Stimulated activated CD8-positive, alpha-beta memory T cell treated with anti-CD3 and anti-CD28 coated beads, Interleukin-15, amount 100 ng/mL, for 1 hour (primary cell): ENCODE measurements around the gene ANKRD13D.

ENCODE experiments used
- DNase-seq: peaks from one replicate; pipeline ENCODE4 v3.0.0-alpha.2; 2020; ENCODE audit warnings: low read depth

The ANKRD13D gene

GRCh38 chr11:67285541-67286498 is 3.3 kb upstream of the ANKRD13D start:
- DNase-seq, result no peak

- no peak for DNase-seq
Measured at GRCh38 chr11:67286621-67287333, 2.3 kb upstream of the ANKRD13D start.

GRCh38 chr11:67287355-67288197 is 1.5 kb upstream of the ANKRD13D start:
- no peak for DNase-seq

GRCh38 chr11:67288198-67288451 is 978 bp upstream of the ANKRD13D start:
- no peak for DNase-seq

DNA sequence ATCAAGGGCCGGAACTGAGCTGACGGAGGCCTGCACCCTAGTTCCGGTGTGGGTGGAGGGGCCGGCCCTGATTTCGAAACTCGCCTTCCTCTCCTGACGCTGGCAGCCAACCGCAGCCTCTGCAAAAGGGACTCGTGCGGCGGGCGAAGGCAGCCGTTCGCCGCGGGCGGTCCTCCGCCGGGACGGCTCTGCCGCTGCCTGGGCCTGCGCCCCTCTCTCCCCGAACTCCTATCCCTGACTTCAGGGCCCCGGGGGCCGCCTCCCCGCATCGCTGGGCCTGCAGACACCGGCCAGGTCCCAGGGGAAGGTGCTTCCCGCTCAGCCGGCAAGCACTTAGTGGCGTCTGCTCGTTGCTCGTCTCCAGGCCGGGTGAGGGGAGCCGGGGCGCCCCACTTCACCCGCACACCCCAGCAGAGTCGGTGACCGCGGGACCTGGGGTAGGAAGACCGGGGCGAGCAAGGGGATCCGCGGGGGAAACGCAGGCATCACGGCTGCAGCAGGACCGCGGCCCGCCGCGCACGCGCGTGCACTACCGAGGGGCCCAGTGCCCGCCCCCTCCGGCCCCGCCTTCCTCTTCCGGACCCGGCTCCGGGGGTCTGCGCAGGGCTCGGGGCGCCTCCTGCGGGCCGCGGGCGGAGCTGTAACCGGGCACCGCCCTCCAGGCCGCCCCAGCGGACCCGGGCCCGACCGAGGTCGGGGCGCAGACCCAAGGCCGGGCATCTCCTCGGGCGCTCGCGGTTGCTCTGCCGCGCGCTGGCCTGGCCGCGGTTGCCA is 464 bp upstream of the ANKRD13D start:
- peak; percentile 74 for DNase-seq

DNA sequence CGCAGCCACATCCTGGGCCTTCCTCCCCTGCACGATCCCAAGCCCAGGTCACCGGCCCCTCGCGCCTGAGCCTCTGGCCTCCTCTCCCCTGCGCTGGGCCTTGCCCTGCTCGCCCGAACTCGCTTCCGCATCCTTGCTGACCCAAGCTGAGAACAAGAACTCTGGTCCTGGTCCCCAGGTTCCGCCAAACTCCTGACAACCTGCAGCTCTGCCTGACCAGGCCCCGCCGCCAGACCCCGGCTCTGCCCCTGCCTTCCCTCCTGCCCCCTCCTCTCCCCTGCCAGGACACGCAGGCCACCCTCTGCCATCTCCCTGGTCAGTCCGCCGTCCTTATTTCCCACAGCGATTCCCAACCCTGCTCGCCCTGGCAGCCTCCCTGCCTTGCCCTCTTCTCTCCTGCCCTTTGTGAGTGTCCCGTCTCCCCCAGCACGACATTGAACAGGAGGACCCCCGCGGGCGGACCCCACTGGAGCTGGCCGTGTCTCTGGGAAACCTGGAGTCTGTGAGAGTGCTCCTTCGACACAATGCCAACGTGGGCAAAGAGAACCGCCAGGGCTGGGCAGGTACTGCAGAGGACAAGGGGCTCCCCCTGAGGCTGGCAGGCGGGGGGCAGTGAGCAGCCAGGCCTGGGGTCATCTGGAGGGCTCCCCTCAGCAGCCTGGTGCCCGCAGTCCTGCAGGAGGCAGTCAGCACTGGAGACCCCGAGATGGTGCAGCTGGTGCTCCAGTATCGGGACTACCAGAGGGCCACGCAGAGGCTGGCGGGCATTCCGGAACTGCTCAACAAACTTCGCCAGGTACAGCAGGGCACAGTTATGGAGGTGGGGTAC is 762 bp downstream of the ANKRD13D start:
- DNase-seq, result no peak

GRCh38 chr11:67290801-67291200 is 1.7 kb downstream of the ANKRD13D start:
- DNase-seq, result no peak

- DNase-seq, result no peak
Measured at GRCh38 chr11:67291481-67292381, 2.6 kb downstream of the ANKRD13D start.

DNA sequence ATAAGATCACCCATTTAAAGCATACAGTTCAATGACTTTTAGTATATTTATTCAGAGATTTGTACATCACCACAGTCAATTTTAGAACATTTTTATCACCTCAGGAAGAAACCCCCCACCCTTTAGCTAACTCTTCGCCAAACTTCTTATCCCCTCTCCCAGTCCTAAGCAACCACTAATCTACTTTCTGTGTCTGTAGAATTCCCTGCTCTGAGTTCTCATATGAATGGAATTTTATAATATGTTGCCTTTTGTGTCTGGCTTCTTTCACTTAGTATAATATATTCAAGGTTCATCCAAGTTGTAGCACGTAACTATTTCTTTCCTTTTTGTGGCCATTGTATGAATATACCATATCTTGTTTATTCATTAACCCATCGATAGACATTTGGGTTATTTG is 3.6 kb downstream of the ANKRD13D start:
- DNase-seq, result no peak

GRCh38 chr11:67293090-67293489 is 4.0 kb downstream of the ANKRD13D start:
- DNase-seq, result no peak

DNA sequence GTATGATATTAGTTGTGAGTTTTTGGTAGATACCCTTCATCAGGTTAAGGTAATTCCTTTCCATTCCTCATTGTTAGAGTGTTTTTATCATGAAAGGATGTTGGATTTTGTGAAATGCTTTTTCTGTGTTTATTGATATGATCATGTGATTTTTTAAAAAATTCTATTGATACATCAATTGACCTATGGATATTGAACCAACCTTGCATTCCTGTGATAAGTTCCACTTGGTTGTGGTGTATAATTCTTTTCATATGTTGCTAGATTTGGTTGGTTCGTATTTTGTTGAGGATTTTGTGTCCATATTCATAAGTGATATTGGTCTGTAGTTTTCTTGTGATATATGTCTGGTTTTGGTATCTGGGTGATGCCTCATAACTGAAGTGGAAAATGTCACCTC is 6.7 kb downstream of the ANKRD13D start:
- DNase-seq, result no peak

DNA sequence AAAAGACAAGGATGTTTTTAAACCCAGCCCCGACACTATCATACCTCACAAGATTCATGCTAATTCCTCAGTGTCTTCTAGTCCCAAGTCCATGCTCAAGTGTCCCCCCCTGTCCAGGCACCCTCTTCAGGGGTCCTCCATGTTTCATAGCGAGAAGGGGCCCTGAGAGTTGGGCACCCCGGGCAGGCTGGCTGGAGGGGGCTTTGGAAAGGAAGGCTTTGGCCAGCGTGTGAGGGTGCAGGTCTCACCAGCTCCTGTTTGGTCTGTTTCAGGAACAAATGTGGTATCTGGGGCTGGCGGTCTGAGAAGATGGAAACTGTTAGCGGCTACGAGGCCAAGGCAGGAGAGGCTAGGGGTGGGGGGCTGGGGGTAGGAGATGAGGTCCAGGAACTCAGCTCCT is 9.7 kb downstream of the ANKRD13D start:
- no peak for DNase-seq

DNA sequence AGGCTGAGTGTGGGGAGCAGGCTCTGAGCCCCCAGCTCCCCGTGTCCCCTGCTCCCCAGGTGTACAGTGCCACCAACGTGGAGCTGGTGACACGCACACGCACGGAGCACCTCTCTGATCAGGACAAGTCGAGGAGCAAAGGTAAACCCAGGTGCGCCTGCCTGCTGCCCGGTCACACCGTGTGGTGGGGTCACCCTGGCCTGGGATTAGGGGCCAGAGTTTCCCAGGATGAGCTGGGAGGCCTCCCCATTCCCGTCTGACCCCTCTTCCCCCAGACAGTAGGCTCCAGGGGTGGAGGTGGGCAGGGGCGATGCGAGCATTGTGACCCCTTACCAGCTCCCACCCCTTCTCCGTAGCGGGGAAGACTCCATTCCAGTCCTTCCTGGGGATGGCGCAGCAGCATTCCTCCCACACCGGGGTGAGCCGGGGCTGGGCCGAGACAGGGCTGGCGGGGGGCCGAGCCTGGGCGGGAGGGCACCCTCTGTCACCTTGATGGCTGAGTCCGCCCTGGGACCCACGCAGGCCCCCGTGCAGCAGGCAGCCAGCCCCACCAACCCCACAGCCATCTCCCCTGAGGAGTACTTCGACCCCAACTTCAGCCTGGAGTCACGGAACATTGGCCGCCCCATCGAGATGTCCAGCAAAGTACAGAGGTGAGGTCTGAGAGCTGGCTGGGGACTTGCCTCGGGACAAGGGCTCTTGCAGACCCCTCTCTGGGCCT is 10.5 kb downstream of the ANKRD13D start:
- no peak for DNase-seq

GRCh38 chr11:67300256-67300755 is 11.2 kb downstream of the ANKRD13D start:
- no peak for DNase-seq

DNA sequence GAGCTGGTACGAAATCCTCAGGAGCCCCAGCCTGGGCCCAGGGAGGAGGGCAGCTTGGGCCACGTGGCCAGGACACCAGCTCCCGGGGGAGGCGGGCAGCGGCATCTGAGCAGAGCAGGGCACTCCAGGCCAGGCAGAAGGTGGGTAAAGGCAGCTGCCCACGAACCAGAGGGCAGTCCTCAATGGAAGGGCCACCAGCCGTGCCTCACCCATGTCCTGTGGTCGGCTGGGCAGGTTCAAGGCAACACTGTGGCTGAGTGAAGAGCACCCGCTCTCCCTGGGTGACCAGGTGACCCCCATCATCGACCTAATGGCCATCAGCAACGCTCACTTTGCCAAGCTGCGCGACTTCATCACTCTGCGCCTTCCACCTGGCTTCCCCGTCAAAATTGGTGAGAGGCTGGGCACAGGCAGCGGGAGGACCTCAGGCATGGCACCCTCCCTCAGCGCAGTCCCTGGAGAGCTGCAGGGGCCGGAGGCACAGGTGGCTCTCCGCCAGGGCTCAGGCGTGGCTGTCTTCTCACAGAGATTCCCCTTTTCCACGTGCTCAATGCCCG is 11.7 kb downstream of the ANKRD13D start:
- no peak for DNase-seq

DNA sequence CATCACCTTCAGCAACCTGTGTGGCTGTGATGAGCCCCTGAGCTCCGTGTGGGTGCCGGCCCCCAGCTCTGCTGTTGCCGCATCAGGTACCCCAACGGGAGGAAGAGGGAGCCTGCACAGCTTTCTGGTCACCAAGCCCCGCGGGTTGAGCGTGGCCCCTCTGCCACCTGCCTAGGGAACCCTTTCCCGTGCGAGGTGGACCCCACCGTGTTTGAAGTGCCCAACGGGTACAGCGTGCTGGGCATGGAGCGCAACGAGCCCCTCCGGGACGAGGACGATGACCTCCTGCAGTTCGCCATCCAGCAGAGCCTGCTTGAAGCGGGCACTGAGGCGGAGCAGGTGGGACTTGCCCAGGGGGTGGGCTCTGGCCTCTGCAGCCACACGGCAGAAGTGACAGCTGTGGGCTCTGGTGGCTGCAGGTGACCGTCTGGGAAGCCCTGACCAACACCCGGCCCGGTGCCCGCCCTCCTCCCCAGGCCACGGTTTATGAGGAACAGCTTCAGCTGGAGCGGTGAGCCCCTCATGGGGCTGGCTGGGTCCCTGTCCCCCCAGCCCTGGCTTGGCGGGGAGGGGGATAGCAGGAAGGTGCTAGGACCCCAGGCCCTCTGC is 12.3 kb downstream of the ANKRD13D start:
- no peak for DNase-seq

DNA sequence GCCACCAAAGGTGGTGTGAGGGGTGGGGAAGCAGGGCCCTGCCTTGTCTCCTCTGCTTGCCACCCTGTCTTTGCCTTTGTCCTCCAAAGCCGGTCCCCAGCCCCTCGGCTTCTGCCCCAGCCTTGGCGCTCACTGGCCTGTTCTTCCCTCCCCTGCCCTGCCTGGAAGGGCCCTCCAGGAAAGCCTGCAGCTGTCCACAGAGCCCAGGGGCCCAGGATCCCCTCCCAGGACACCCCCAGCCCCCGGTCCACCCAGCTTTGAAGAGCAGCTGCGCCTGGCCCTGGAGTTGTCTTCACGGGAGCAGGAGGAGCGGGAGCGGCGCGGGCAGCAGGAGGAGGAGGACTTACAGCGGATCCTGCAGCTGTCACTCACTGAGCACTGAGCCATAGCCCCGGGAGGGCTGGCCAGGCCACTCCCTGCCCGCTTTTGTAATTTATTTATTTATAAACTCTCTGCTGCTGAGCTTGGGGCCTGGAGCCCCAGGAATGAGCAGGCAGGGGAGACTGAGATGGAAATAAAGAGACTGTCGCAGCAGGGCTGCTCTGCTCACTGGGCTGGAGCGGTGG is 12.9 kb downstream of the ANKRD13D start:
- no peak for DNase-seq

DNA sequence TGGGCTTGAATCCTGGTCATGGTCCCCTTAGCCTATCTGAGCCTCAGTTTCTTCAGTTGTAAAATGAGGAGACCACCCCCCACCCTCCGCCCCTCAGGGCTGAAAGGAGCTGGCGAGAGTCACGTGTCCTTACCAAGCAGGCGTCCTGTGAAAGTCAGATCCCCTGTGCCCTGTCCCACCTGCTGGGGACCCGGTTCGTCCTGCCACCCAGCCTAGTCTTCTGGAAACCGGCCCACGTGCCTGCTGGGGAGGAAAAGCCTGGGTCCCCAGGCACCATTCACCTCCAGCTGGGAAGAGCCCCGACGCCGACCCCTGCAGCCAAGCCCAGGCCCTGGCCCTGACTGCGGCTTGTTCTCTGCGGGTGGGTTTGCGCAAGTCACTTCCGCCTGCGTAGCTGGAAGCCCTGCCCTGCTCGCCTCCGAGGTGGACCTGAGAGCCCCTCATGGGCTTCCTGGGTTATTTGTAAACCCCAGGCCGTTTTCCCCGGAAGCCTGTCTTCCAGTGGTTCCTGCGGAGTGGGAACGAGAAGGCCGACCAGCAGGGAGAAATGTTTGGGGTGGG is 13.5 kb downstream of the ANKRD13D start:
- no peak for DNase-seq
